PC-9 (cell line): ENCODE data around the gene RIMS1.

Experiments used
- EZH2 ChIP-seq: fragments of 200-600 bp; sonication (generic); IDR thresholded peaks from 2 replicates; pipeline ENCODE4 v1.8.0; 2017; ENCODE audit warnings: antibody characterized with exemption, low read depth
- TF ChIP-seq, protein P1 (sequence below): fragments of 200-600 bp; sonication (generic); conservative IDR thresholded peaks from 2 replicates; pipeline ENCODE4 v1.6.1; 2017; ENCODE audit warnings: mixed run types, antibody characterized with exemption, mild to moderate bottlenecking, moderate library complexity

GRCh38 chr6:71900642-71901041 lies 14.3 kb downstream of the RIMS1 start:
- TF ChIP-seq, protein P1, sequence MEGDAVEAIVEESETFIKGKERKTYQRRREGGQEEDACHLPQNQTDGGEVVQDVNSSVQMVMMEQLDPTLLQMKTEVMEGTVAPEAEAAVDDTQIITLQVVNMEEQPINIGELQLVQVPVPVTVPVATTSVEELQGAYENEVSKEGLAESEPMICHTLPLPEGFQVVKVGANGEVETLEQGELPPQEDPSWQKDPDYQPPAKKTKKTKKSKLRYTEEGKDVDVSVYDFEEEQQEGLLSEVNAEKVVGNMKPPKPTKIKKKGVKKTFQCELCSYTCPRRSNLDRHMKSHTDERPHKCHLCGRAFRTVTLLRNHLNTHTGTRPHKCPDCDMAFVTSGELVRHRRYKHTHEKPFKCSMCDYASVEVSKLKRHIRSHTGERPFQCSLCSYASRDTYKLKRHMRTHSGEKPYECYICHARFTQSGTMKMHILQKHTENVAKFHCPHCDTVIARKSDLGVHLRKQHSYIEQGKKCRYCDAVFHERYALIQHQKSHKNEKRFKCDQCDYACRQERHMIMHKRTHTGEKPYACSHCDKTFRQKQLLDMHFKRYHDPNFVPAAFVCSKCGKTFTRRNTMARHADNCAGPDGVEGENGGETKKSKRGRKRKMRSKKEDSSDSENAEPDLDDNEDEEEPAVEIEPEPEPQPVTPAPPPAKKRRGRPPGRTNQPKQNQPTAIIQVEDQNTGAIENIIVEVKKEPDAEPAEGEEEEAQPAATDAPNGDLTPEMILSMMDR, result no peak
- TF ChIP-seq EZH2, result no peak
